ENCODE measurements around the gene DIDO1.

DNA sequence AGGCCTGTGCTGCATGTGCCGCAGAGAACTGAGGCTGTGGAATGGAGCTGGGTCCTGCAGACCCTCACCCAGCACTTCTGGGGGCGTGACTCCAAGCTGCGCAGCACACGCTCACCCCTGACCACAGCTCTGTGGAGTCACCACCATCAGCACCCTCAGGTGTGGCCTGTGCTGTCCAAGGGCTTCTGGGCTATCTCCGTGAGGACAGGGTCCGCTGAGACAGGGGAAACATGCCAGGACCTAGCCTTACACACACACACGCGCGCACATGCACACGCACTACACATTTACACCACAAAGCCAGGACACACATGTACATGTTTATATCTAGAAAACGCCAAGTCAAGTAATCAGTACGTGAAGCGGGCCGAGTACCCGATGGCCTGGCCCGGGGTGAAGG is 37.9 kb downstream of the DIDO1 start:
- no peak for TF ChIP-seq POLR2AphosphoS5 (IDR thresholded peaks at IDR 0.05; ENCODE audit: low read depth, low read length)
- TF ChIP-seq, protein P1, sequence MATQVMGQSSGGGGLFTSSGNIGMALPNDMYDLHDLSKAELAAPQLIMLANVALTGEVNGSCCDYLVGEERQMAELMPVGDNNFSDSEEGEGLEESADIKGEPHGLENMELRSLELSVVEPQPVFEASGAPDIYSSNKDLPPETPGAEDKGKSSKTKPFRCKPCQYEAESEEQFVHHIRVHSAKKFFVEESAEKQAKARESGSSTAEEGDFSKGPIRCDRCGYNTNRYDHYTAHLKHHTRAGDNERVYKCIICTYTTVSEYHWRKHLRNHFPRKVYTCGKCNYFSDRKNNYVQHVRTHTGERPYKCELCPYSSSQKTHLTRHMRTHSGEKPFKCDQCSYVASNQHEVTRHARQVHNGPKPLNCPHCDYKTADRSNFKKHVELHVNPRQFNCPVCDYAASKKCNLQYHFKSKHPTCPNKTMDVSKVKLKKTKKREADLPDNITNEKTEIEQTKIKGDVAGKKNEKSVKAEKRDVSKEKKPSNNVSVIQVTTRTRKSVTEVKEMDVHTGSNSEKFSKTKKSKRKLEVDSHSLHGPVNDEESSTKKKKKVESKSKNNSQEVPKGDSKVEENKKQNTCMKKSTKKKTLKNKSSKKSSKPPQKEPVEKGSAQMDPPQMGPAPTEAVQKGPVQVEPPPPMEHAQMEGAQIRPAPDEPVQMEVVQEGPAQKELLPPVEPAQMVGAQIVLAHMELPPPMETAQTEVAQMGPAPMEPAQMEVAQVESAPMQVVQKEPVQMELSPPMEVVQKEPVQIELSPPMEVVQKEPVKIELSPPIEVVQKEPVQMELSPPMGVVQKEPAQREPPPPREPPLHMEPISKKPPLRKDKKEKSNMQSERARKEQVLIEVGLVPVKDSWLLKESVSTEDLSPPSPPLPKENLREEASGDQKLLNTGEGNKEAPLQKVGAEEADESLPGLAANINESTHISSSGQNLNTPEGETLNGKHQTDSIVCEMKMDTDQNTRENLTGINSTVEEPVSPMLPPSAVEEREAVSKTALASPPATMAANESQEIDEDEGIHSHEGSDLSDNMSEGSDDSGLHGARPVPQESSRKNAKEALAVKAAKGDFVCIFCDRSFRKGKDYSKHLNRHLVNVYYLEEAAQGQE (IDR thresholded peaks at IDR 0.05; ENCODE audit: insufficient read depth in 1 of 2, low read depth in 2 of 2, low read length in 2 of 2): no peak
